GM12878 (cell line): ENCODE measurements around the gene NDUFA11. TPM values are rescaled to one million over a fixed set of nuclear protein-coding genes. Genes with fewer than 3 reads are reported as not detected.

Experiments
- ATAC-seq: fragments of 200-7000 bp; cut with Tn5 transposase; 3 replicates; pipeline ENCODE4 v1.9.1; 2020; ENCODE audit warnings: mild to moderate bottlenecking, moderate library complexity
- BruUV-seq: library from RNA; stranded (reverse); fragments of 400-500 nt; replicated peaks from 2 replicates; lab custom pipeline; 2021; lab: Mats Ljungman, UMichigan
- CTCF ChIA-PET: fragments of 300-600 bp; sonication (Branson Sonifier 250); formaldehyde crosslinking; extraction: SDS; loops from one replicate; lab custom pipeline; 2021; ENCODE audit warnings: inconsistent platforms; lab: Yijun Ruan, JAX
- POLR2A ChIA-PET: fragments of 350-600 bp; formaldehyde crosslinking; extraction: SDS; loops from one replicate; lab custom pipeline; 2021; ENCODE audit warnings: inconsistent platforms; lab: Charles Lee
- RAD21 ChIA-PET: fragments of 300-600 bp; sonication (Branson Sonifier 250); formaldehyde crosslinking; loops from one replicate; lab custom pipeline; 2023; ENCODE audit warnings: antibody characterized with exemption; ENCODE audit not compliant: unreplicated experiment; lab: Charles Lee
- SMC1A ChIA-PET: fragments of 300-600 bp; sonication (Branson Sonifier 250); formaldehyde crosslinking; loops from one replicate; lab custom pipeline; 2023; ENCODE audit not compliant: unreplicated experiment, uncharacterized antibody; lab: Charles Lee
- DNase-seq: peaks from one replicate; pipeline ENCODE4 v3.0.0-alpha.2; 2011; ENCODE audit warnings: low read depth, low spot score
- FAIRE-seq: peaks from 3 replicates; lab custom pipeline; 2011; peaks lifted over from hg19 to GRCh38; lab: Jason Lieb, UNC
- H2AFZ ChIP-seq: 2 replicates; pipeline ENCODE4 v1.6.0; 2011; ENCODE audit warnings: low read depth, low read length, control low read depth; ENCODE audit not compliant: control insufficient read depth
- H3K27ac ChIP-seq: 2 replicates; pipeline ENCODE4 v1.5.1; 2011; ENCODE audit warnings: control low read depth; ENCODE audit not compliant: control insufficient read depth, insufficient read depth
- H3K27me3 ChIP-seq, 2 experiments: replicated peaks in 1 of 2; 2 replicates each; pipeline versions ENCODE4 v1.6.0 to v1.6.1; 2011; ENCODE audit warnings: low read length in 1 of 2; ENCODE audit not compliant: control insufficient read depth in 2 of 2, insufficient read depth in 2 of 2
- H3K36me3 ChIP-seq, 2 experiments: 2 replicates each; pipeline ENCODE4 v1.5.1; 2011; ENCODE audit warnings: low read length in 1 of 2; ENCODE audit not compliant: control insufficient read depth in 2 of 2, insufficient read depth in 2 of 2
- H3K4me1 ChIP-seq: 2 replicates; pipeline ENCODE4 v1.6.1; 2011; ENCODE audit warnings: mild to moderate bottlenecking, low read length, moderate library complexity, mixed read lengths; ENCODE audit not compliant: control insufficient read depth, insufficient read depth
- H3K4me2 ChIP-seq: 2 replicates; pipeline ENCODE4 v1.6.0; 2011; ENCODE audit warnings: control low read depth; ENCODE audit not compliant: control insufficient read depth, insufficient read depth
- H3K4me3 ChIP-seq: fragments of 200-600 bp; sonication (generic); 2 replicates; pipeline ENCODE4 v1.5.1; 2016
- H3K79me2 ChIP-seq: 2 replicates; pipeline ENCODE4 v1.6.0; 2011; ENCODE audit warnings: low read length; ENCODE audit not compliant: control insufficient read depth, insufficient read depth
- H3K9ac ChIP-seq: 2 replicates; pipeline ENCODE4 v1.8.0; 2011; ENCODE audit warnings: low read length, control low read depth, mixed read lengths; ENCODE audit not compliant: control insufficient read depth, insufficient read depth
- H3K9me3 ChIP-seq: replicated peaks from 3 replicates; pipeline ENCODE4 v1.5.1; 2011; ENCODE audit warnings: mild to moderate bottlenecking, low read length; ENCODE audit not compliant: control insufficient read depth, insufficient read depth
- H4K20me1 ChIP-seq: 2 replicates; pipeline ENCODE4 v1.6.0; 2011; ENCODE audit not compliant: control insufficient read depth, insufficient read depth
- CBFB ChIP-seq: IDR thresholded peaks from 2 replicates; pipeline ENCODE4 v1.6.1; 2016; ENCODE audit warnings: antibody characterized with exemption, low read depth
- CEBPB ChIP-seq, 2 experiments: fragments of 150-350 bp in 1 of 2; IDR thresholded peaks; 2 replicates each; pipeline ENCODE4 v1.6.1; 2012 to 2014; ENCODE audit warnings: low read depth in 2 of 2, low read length in 2 of 2, borderline replicate concordance in 1 of 2, inconsistent platforms in 1 of 2
- DPF2 ChIP-seq: fragments of 450-650 bp; IDR thresholded peaks from 2 replicates; pipeline ENCODE4 v1.6.1; 2017; ENCODE audit warnings: mild to moderate bottlenecking
- MLLT1 ChIP-seq: fragments of 450-650 bp; IDR thresholded peaks from 2 replicates; pipeline ENCODE4 v1.6.1; 2016; ENCODE audit warnings: mild to moderate bottlenecking
- MXI1 ChIP-seq: fragments of 150-350 bp; IDR thresholded peaks from 2 replicates; pipeline ENCODE4 v1.6.1; 2011; ENCODE audit warnings: low read depth, mild to moderate bottlenecking, inconsistent platforms, low read length, improper control_type of control experiment
- PBX3 ChIP-seq: IDR thresholded peaks from 2 replicates; pipeline ENCODE4 v1.6.1; 2011; ENCODE audit warnings: mild to moderate bottlenecking, low read depth, low read length, moderate library complexity; ENCODE audit not compliant: insufficient replicate concordance
- RB1 ChIP-seq: fragments of 450-650 bp; formaldehyde crosslinking; IDR thresholded peaks from 2 replicates; pipeline ENCODE4 v1.6.1; 2017; ENCODE audit warnings: mild to moderate bottlenecking, borderline replicate concordance
- SREBF2 ChIP-seq: IDR thresholded peaks from 2 replicates; pipeline ENCODE4 v1.6.1; 2012; ENCODE audit warnings: mild to moderate bottlenecking, low read length
- YBX1 ChIP-seq: fragments of 450-650 bp; IDR thresholded peaks from 2 replicates; pipeline ENCODE4 v1.6.1; 2016; ENCODE audit warnings: antibody characterized with exemption
- ZNF274 ChIP-seq: IDR thresholded peaks from one replicate; pipeline ENCODE4 v1.8.0; 2011; ENCODE audit not compliant: insufficient read length, insufficient read depth
- WGBS: methylation state at CpG from one replicate; pipeline ENCODE4 v1.1.6; 2016; ENCODE audit warnings: low lambda C conversion rate; ENCODE audit not compliant: insufficient replicate concordance, insufficient coverage; ENCODE audit errors: missing lambda C conversion rate; 5-methylcytosine and 5-hydroxymethylcytosine counted together
- in situ Hi-C: fragments of 300-500 bp; cut with MboI; formaldehyde crosslinking; loops from 9 replicates; pipeline ENCODE4 v1.14.3; 2018; ENCODE audit warnings: mixed read lengths
- intact Hi-C: fragments of 100-400 bp; cut with micrococcal nuclease; formaldehyde crosslinking; loops from one replicate; pipeline ENCODE4 v1.14.2; 2022; ENCODE audit not compliant: unreplicated experiment
- polyA plus RNA-seq, 11 experiments: library from polyadenylated mRNA; depleted of rRNA in 4 of 11; unstranded in 6 of 11; stranded (reverse) in 5 of 11; fragments of >200 nt; fragmentation: Nextera tagmentation in 4 of 11; fragmentation: Illumina TruSeq in 1 of 11; extraction: Ambion mirVana in 4 of 11; extraction: Trizol in 1 of 11; gene quantifications; 1 replicate in 1 of 11; 2 replicates in 10 of 11; pipeline versions ENCODE4 v1.2.1 to v1.2.3, GENCODE V29; 2011 to 2016; ENCODE audit warnings: inconsistent platforms in 2 of 11, missing spikeins in 2 of 11, low read depth in 1 of 11
- total RNA-seq, 4 experiments: library from RNA; depleted of rRNA in 3 of 4; stranded (reverse); fragments of >200 nt in 3 of 4; fragmentation: Illumina TruSeq in 1 of 4; extraction: Trizol in 1 of 4; gene quantifications; 2 replicates each; pipeline versions ENCODE4 v1.2.1 to v1.2.3, GENCODE V29; 2013 to 2021
- TF ChIP-seq, protein P1 (sequence below): fragments of 450-650 bp; formaldehyde crosslinking; IDR thresholded peaks from 2 replicates; pipeline ENCODE4 v1.4.0; 2020; ENCODE audit warnings: mild to moderate bottlenecking, moderate library complexity
- TF ChIP-seq, protein P2 (sequence below): fragments of 450-650 bp; IDR thresholded peaks from 2 replicates; pipeline ENCODE4 v1.6.1; 2017; ENCODE audit warnings: mild to moderate bottlenecking, moderate library complexity

The NDUFA11 gene
- total and polyA plus RNA-seq, 10 of the 15 experiments (the other 5 are each of a cell fraction or from before 2014, with no cell fraction given) = 108 to 600 (median 289) TPM

DNA sequence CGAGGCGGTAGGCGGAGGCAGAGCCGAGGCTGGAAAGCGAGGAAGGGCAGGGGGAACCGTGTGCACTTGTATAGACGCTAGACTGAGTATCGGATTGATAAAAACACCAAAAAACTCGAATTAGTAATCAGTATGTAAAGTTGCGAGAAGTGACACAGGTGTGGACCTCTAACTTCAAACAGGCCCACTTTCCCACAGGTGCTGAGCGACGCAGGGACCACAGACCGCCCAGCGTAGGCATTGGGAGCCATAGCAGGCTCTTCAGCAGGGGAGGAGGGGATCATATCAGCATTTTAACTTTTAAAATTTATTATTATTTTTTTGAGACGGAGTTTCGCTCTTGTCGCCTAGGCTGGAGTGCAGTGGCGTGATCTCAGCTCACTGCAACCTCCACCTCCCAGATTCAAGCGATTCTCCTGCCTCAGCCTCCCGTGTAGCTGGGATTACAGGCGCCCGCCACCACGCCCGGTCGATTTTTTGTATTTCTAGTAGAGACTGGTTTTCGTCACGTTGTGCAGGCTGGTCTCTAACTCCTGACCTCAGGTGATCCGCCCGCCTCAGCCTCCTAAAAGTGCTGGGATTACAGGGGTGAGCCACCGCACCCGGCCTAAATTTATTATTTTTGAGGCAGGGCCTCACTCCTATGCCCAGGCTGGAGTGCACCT is 1.7 kb upstream of the NDUFA11 start:
- Histone ChIP-seq H3K79me2 (peaks cover 26% of the 10 kb centered on the region), H3K27me3 (no peaks in the 10 kb centered on the region), H3K27ac (0 out of 2 replicates have a peak overlapping the region, but pooled peaks have one; percentile 6), H3K36me3 (no peaks in the 10 kb centered on the region; a peak in 2 of 4 replicates), H3K9ac (peak overlapping the region; percentile 67), H3K4me1 (peaks cover 9% of the 10 kb centered on the region), H4K20me1 (peaks cover under 1% of the 10 kb centered on the region; the same call in 1 of the 2 replicates), H3K4me3 (peak overlapping the region; percentile 81), H3K4me2 (peak overlapping the region; percentile 49), H2AFZ (peak overlapping the region; percentile 83), H3K9me3 (no peaks in the 10 kb centered on the region)
- POLR2A ChIA-PET = interaction anchor here (1.0 to 2.3 kb wide), 2 partner anchors 63 to 216 kb away, joined by 3 to 6 read pairs; no protein-coding TSS in a partner anchor
- CTCF ChIA-PET = interaction anchor here (1.3 to 3.1 kb wide), 2 partner anchors 62 to 101 kb away, joined by 4 to 15 read pairs; partner anchors contain the start of gene NRTN
- intact Hi-C loops (loop anchor here (2.0 kb wide), 1 partner anchor 114 kb away; the partner anchor contains the start of gene DUS3L), in situ Hi-C loops (no loop called here)
- SMC1A ChIA-PET = interaction anchor here (0.8 kb wide), 1 partner anchor 63 kb away, joined by 3 read pairs; no protein-coding TSS in a partner anchor
- ATAC-seq = no peak
- no peak for DNase-seq
- WGBS = 38% methylated on average over 31 of the region's 31 CpGs
- RAD21 ChIA-PET = no interaction called here
- BruUV-seq = TSS peak; percentile 88
- FAIRE-seq = no peak
- TF ChIP-seq SREBF2 = no peak
- TF ChIP-seq PBX3 = no peak
- TF ChIP-seq MXI1 = no peak
- TF ChIP-seq, protein P1, sequence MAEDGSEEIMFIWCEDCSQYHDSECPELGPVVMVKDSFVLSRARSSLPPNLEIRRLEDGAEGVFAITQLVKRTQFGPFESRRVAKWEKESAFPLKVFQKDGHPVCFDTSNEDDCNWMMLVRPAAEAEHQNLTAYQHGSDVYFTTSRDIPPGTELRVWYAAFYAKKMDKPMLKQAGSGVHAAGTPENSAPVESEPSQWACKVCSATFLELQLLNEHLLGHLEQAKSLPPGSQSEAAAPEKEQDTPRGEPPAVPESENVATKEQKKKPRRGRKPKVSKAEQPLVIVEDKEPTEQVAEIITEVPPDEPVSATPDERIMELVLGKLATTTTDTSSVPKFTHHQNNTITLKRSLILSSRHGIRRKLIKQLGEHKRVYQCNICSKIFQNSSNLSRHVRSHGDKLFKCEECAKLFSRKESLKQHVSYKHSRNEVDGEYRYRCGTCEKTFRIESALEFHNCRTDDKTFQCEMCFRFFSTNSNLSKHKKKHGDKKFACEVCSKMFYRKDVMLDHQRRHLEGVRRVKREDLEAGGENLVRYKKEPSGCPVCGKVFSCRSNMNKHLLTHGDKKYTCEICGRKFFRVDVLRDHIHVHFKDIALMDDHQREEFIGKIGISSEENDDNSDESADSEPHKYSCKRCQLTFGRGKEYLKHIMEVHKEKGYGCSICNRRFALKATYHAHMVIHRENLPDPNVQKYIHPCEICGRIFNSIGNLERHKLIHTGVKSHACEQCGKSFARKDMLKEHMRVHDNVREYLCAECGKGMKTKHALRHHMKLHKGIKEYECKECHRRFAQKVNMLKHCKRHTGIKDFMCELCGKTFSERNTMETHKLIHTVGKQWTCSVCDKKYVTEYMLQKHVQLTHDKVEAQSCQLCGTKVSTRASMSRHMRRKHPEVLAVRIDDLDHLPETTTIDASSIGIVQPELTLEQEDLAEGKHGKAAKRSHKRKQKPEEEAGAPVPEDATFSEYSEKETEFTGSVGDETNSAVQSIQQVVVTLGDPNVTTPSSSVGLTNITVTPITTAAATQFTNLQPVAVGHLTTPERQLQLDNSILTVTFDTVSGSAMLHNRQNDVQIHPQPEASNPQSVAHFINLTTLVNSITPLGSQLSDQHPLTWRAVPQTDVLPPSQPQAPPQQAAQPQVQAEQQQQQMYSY (CRISPR knock-in tag) = no peak
- TF ChIP-seq, protein P2, sequence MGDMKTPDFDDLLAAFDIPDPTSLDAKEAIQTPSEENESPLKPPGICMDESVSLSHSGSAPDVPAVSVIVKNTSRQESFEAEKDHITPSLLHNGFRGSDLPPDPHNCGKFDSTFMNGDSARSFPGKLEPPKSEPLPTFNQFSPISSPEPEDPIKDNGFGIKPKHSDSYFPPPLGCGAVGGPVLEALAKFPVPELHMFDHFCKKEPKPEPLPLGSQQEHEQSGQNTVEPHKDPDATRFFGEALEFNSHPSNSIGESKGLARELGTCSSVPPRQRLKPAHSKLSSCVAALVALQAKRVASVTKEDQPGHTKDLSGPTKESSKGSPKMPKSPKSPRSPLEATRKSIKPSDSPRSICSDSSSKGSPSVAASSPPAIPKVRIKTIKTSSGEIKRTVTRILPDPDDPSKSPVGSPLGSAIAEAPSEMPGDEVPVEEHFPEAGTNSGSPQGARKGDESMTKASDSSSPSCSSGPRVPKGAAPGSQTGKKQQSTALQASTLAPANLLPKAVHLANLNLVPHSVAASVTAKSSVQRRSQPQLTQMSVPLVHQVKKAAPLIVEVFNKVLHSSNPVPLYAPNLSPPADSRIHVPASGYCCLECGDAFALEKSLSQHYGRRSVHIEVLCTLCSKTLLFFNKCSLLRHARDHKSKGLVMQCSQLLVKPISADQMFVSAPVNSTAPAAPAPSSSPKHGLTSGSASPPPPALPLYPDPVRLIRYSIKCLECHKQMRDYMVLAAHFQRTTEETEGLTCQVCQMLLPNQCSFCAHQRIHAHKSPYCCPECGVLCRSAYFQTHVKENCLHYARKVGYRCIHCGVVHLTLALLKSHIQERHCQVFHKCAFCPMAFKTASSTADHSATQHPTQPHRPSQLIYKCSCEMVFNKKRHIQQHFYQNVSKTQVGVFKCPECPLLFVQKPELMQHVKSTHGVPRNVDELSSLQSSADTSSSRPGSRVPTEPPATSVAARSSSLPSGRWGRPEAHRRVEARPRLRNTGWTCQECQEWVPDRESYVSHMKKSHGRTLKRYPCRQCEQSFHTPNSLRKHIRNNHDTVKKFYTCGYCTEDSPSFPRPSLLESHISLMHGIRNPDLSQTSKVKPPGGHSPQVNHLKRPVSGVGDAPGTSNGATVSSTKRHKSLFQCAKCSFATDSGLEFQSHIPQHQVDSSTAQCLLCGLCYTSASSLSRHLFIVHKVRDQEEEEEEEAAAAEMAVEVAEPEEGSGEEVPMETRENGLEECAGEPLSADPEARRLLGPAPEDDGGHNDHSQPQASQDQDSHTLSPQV = no peak
- no peak for TF ChIP-seq ZNF274
- no peak for TF ChIP-seq CBFB
- TF ChIP-seq MLLT1 = peak; percentile 80; the same call in 1 of the 2 replicates
- TF ChIP-seq YBX1 = no peak
- 0 out of 2 replicates have a peak, but pooled peaks have one; percentile 9 for TF ChIP-seq RB1
- TF ChIP-seq CEBPB (IDR thresholded peaks at IDR 0.05; ENCODE audit: borderline replicate concordance in 1 of 2, low read depth in 2 of 2, low read length in 2 of 2) = no peak
- 0 out of 2 replicates have a peak, but pooled peaks have one; percentile 10 for TF ChIP-seq DPF2
